AG08396 (cell line): Measurements from ENCODE around the gene HSPG2.
A peak's percentile ranks its signal among the peaks of the same experiment; 100 is the strongest.

Experiments used
- DNase-seq: peaks from one replicate; pipeline ENCODE4 v3.0.0; 2012; ENCODE audit warnings: low spot score, mixed read lengths

Gene HSPG2

DNA sequence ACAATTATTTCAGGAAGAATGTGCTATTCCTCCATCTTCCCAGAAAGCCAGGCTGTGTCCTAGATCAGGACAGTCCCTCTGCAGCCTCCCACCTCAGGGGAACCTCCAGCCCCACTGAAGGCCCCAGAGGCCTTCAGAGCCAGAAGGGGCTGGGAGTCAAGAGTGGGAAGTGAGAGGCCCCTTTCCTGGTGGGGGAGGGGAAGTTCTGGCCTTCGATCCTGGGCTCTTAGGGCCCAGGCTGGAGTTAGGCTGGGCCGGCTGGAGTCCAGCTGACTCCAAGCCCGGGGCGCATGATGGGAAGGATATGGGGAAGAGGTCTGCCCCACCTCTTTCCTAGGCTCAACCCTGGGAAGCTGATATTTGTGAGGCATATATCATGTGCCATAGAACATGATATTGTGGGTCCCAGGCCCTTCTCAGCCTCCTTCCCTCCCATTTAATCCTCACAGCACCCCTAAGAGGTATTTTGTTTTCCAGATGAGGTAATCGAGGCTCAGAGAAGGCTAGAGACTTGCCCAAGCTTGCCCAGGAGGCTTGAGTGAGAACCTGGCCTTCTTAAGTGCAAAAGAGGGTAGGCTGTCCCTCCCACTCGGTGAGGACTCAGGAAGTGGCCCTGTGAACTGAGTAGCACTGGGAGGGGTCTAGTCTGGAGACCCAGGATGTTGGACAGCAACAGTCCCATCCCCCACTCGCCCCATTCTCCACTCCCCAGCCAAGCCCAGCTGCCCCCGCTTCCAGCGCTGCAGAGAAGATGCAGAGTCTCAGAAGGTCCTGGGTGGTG, 18.6 kb upstream of the HSPG2 start:
- no peak for DNase-seq

DNA sequence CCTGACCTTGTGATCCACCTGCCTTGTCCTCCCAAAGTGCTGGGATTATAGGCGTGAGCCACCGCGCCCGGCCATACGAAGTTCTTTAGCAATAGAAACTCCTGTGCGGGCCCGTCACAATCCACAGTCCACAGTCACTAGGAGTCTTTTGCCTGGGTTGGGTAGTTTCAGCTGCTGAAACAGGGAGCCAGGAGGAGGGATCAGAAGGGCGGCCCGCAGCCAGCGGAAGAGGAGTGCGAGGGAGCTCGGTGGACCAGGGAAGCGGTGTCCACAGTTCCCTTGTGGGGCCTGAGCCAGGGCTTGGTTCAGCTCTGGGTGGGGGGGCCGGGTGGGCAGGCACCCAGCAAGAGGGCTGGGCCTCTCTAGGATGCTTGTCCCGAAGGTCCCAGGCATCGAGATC, 17.9 kb upstream of the HSPG2 start:
- no peak for DNase-seq

DNA sequence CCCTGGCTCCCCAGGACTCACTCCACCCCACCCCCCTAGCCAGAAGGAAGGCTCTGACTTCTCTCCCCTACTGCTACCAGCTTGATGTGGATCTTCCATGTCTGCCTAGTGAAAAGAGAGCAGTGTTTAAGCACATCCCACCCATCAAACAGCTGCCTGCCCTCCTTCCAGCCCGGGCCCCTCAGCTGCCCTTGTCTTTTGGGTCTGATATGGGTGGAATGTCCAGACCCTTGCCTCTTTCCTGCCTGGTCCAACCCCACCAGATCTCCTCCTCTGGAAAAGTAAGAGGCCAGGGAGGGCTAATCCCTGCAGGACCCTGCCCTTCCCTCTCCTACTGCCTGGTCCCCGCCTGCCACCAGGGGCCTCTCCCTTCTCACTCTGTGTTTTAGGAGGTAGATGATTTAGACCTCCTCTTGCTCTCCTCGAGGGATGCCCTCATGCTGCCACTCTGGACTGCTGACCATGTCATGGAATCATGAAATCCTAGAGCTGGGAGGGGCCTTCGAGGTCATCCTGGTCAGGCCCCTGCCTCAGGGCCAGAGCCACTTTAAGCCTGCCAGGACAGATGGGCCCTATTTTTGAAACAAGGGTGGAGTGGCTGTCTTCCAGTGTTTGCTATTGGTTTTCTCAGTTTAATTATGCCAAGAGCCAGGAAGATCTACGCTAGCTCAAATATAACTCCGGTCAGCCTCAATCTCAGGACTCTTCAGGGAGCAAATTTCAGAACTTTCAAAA, 15.8 kb upstream of the HSPG2 start:
- no peak for DNase-seq

DNA sequence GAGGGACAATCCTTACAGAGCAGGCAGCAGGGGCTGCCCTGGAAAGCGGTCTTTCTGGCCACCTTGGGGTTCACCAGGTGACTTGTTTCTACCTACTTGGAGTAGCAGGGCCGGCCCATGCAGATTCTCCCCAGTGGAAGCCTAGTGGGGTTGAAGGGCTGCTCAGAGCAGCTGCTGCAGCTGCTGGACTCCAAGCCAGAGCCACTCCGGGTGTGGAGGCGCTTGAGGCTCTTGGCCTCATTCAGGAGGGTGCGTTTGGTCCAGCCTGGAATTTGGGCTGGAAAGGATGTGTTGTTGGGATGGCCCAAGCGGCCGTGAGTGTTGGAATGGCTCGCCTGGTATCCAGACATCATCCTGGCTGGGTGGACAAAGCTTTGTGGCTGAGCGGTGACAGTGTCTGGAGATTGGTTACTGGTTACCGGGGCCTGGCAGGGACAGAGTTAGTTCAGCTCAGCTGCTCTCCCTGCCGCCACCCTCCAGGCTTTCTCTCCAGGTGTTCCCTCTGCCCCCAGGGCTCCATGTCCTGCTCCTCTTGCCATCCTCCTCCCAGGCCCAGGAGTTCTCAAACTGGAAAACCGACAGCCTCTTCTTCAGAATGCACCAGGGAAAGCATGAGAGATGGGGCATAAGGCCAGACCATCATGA, 14.2 kb upstream of the HSPG2 start:
- DNase-seq, result no peak

DNA sequence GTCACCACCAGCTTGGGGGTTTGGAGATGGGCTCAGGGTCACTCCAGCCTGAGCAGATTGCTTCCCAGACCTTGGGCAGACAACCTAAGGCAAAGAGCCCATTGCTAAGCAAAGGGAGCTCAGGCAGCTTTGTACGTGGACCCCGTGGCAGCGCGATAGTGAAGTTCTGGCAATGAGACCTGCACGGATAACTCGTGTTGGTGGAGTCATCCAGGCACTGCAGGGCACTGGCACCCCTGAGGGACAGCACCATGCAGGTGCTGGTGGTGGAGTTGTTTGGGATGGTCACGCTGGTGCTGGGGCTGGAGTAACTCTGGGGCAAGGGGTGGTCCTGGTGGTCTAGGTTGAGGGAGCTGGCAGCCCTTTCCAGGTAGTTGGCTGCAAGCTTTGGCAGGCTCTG, 13.6 kb upstream of the HSPG2 start:
- DNase-seq, result no peak

DNA sequence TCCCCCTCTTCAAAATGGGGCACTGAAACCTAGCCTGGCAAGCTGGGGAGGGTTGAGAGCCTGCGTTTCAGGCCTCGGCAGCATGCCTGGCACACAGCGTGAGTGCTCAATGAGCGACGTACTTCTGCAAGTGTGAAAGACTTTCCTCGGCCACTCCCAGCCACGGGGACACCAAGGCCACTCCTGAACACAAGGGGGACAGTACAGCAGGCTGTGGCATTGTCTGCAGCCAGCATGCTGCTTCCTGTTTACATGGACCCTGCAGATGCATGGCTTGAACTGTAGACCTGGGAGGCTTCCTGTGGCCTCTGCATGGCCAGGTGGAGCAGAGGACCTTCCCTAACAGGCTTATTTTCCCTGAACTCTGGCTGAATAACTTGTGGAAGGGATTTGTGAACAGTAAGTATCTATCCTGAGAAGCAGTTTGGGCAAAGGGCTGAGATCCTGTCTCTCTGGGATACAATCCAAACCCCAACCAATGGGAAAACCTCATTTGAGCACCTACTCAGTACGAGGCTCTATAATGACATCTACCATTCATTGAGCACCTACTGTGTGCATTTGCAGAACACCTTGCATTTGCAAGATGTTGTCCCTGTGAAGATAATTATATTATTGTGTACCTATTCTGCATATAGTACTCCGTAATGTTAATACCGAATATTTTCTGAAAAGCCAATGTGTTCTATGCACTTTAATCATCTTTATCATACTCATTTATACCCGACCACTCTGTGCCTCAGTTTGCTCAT, 9.9 kb upstream of the HSPG2 start:
- no peak for DNase-seq

DNA sequence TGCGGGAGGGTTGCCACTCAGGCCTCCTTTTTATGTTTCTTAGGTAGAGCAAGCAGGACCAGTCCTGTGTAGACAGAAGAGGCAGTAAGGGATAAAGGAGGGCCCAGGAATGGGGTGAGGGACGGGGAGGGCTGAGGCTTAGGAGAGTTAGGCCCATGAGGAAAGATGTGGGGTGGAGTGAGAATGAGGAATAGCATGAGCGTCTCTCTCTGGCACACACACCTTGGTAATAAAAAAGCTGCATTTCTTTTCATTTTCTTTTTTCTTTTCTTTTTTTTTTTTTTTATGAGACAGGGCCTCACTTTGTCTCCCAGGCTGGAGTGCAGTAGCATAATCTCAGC, 7.6 kb upstream of the HSPG2 start:
- no peak for DNase-seq

DNA sequence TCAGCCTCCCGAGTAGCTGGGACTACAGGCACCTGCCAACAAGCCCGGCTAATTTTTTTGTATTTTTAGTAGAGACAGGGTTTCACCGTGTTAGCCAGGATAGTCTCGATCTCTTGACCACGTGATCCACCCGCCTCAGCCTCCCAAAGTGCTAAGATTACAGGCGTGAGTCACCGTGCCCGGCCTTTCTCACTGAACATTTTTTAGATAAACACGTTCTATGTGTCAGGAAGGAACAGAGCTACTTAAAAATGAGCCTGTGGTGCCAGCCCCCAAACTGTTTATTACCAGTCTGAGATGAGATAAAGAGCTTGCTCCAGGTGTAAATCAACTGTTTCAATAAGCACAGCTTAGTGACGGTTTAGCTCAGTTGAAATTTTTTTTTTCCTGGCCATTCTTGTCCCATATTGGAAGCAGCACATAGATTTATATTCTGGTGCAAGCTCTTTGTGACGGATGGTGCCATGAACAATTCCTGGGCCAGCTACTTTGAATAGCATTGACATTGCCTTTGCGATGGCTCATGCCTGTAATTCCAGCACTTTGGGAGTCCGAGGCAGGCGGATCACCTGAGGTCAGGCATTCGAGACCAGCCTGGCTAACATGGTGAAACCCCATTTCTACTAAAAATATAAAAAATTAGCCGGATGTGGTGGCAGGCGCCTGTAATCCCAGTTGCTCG, 6.0 kb upstream of the HSPG2 start:
- DNase-seq, result peak; percentile 41

DNA sequence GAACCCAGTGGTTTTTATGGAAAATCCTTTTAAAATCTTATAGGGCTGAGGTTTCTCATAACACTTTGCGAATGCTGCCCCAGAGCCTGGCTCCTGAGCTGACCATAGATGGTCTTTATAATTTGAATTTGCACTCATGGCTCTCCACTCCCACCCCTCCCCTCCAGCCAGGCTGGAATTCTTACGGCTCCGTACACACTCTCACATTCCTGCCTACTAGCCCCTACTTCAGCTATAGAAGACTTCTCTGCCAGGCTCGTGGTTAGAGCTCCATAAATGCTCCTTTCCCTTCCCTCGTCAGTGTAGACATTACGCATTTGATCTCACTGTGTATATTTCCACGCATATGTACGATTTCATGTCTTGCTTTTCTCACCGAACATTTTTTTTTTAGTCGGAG, 5.4 kb upstream of the HSPG2 start:
- DNase-seq, result no peak

DNA sequence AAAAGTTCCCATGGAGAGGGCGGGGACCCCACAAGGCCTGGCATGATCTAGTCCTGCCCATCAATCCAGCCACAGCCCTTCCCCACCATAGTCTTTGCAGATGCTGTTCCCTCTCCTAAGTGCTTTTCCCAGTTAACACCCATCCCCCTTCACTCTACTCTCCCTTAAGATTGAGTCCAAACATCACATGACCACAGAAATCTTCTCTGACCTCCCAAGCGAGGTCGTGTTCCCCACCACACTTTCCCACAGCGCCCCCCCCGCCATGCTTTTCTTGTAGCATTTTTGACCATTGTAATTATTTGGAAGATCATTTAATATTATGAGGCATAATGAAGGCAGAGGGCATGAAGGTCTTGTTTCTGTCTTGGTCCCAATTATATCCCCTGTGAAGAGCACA, 4.3 kb upstream of the HSPG2 start:
- DNase-seq, result no peak

DNA sequence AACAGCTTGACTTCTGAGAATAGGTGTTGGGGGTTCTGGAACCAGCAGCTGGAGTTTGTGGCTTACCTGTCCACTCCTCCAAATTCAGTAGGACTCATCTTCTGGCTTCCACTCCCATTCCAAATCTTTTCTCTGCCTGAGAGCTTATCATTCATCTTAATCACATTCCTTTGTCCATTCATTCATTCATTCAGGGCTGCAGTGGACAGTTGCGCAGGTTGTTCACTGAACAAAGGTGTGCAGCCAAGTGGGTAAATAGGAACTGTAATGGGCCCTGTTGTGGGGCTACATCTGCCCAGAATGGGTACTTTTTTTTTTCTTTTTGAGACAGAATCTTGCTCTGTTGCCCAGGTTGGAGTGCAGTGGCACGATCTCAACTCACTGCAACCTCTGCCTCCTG, 3.4 kb upstream of the HSPG2 start:
- no peak for DNase-seq

DNA sequence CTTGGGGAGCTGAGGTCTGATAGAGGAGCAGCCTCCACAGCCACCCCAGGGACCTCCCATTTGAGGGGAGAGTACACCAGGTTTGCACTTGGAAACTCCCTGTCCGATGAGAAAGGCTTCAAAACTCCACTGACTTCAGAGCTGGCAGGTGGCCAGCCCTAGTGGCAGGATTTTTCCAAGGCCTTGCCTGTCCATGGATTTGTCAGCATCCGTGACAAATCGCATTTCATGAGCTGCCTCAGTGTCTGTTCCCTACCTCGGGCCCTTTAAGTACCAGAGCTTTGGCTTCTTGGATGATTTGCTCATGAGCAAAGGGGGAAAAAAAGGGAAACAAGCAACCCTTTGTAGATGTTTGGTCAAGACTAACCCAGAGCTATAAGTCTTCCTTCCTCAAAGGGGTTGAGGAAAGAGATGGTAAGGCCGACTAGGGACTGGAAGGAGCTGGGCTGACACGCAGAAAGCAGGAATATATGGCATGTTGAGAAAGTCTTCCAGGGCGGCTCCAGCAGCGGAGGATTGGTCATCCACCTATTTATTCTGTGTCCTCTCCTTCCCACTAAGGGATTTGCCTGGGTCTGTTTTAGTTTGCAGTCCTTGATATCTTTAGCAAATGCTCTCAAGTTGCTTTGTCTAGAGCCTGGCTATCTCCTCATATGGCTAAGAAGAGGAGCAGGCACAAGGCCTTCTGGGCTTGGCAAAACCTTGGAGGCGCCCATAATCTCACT, 2.7 kb upstream of the HSPG2 start:
- DNase-seq, result peak; percentile 82

DNA sequence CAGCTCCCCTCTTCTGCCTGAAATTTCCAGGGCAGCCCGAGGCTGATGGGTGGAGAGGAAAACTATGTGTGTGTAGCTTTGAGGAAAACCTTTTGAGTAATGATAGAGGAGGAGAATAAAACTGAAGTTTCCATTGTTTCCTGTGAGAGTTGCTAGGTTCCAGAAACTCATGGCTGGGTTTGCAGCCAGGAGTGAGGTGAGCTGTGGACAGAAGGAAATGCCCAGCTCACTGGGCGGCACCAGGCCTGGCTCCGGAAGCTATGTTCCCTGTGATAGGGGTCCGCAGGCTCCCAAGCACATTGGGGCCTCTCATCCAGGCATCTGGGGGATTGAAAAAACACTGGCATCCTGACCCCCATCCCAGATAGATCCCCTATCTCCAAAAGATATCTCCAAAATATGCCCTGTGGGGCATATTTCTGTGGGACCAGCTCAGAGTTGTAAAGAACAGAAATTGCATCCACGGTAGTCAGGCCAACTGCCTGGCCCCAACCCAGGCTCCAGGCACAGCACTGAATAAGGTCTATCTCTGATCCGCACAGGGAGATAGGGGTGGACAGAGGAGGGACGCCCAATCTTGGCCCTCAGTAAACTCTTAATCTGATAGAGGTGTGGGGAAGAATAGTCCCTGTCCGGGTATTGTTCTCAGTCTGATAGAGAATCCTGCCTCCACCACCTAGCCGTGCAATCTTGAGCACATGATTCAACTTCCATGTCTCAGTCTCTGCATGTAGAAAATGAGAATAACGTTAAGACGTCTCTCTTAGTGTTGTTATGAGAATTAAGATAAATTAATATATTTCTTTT, 1.8 kb upstream of the HSPG2 start:
- no peak for DNase-seq

DNA sequence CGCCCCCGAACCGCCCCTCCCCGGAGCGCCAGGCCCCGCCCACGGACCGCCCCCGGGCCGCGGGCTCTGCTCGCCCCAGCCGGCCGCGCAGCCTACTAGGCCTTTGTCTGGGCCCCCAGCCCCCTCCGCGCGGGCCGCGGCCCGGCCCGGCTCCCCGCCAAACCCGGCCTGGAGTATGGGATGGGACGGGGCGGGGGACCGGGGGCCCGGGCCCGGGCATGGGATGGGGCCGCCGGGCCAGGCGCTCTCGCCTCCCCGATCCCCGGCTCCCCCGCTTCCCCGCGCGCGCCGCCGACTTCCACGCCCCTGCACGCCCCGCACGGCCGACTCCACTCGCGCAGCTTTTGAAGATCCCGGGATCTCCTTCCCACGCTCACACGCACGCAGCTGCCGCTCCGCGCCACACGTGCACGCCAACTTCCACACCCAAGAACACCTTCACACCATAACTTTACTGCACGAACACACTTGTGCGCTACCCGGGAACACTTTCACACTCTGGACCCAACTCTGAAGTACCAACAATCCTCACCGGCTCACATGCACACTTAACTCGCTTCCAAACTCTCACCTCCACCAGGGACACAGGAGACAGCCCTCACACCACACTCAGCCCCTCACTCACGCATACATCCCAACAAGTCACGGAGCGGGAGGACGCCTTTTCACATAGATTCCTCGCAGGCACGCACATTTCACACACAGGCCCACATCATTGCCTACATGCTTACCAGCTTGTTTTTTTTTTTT, 437 bp upstream of the HSPG2 start:
- peak; percentile 94 for DNase-seq

DNA sequence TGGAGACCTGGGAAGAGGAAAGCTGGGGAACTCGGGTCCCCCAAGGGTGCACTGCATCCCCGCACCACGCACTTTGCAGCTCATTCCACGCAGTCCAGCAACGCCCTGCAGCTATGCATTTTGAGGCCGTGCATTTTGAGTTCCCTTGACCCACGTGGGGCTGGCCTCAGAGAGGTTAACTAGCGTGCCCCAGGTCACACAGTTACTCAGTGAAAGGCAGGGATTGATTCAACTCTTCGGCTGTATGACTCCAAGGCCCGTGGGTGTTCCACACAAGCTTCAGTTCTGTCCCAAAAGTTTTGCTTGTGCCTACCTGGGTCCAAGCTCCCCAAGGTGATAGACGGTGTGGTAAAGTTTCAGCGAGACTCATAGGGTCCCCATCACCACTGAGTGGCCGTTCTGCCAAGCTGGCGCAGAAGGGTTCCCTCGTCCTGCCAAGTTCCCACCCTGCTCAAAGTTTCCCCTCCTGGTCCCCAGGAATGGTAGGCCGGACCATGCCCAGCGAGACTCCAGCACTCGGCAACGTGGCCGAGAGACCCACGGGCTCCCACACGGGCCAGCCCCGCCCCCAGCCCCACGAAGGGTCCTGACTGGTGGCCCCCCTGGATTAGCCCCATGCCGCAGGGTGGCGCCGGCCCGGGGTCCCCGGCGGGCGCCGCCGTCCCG, 611 bp downstream of the HSPG2 start:
- no peak for DNase-seq

DNA sequence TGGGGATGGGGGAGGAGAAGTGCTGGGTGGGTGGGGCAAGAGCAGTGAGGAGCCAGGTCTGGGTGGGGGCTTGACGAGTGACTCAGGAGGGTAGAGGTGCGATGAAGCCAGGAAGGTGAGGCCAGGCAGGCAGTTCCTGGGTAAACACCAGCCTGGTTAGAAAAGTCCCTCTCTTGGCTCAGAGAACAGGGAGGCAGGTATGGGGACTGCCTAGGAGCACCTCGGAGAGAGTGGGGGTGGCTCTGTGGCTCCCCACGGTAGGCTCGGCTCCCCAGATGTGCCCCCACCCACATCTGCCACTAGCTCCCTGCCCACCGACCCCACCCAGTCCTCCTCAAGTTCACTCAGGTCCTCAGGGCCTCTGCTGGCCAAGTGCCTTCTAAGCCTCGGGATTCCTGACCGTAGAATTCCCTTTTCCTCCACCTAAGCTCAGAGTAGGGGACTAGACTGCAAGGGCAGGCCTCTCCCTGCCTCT, 1.2 kb downstream of the HSPG2 start:
- DNase-seq, result no peak

DNA sequence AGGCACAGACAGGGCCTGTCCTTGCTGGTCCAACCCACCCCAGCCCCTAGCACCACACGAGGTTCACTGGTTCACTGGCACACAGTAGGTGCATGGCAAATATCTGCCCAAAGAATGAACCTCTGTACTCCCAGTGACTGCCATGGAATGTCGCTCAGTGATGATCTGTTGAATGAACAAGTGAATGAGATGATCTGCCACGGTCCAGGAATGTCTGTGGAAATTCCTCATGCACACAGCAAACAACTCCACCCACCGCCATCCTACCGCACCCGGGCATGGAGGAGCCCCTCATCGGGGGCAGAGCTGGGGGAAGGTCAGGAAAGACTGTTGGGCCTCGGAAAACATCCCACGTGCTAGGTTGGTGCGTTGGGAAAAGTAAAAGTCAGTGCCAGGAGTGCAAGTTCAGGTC, 1.7 kb downstream of the HSPG2 start:
- DNase-seq, result no peak

DNA sequence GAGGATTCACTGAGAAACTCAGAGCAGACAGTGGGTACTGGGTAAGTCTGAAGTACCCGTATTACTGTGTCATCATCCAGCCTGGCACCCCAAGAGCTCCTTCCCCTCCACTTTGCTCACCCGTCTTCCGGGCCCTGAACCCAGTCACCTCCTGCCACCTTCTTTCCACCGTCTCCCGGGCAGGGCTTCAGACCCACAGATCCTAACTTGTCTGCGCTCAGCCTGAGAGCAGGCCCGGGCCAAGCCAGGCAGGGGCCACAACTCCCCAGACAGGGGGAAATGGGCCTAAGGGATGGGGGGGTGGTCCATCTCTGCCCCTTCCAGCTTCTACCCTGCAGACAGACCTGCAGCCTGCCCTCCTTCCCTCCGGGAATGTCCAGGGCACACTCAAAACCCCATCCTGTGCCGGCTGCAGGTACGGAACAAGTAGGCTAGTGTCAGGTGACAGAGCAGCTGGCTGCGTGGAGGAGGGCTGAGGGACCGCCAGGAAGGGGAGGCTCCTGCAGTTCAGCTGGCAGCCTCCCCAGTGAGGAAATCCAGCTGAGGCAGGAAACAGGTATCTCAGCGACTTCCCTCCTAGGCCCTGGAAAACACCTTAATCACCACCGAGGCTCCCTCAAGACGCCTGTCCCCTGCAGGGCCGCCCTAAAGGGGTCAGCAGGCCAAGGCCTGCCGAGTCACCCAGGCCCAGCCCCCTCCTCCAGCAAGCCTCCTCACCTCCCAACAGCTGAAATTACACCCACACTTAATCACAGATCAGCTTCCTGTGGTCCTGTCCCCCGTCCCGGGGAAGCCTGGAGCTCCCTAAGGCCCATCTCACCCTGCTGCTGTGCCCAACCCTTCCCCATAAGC, 3.5 kb downstream of the HSPG2 start:
- DNase-seq, result no peak
